Measurements from ENCODE around the gene SNAP25.

SNAP25 gene

DNA sequence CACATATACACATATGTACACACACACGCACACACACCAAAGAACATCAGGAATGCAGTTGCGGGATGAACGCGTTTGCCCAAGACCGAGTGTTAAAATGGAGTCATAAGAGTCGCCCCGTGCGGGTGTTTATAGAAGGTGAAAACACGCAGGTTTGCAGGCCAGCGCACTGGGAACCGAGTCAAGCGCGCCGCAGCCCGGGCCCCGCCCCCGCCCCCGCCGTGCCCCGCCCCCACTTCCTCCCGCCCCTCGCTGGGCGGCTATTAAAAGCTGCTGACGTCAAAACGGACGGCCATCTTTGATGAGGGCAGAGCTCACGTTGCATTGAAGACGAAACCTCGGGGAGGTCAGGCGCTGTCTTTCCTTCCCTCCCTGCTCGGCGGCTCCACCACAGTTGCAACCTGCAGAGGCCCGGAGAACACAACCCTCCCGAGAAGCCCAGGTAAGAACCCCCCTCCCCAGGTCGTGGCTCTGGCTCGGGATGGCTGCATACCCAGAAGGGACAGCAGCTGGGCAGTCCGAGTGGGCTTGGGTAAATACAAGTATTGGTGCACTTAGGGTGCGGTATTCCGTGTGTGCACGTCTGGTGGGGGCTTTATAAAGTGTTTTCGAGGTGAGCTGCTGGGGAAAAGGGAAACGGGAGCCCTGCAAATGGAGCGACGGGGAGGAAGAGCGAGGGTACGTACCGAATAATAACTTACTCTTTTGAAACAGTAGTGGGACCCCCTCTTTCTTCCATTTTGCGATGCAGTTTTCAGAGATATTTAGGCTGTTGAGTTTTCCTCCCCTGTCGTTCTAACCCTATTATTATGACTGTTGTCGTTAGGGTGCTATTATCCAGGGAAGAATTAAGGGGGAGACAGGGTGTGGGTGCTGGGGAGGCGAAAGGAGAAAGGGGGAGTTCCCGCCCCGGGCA lies at the start of gene SNAP25:
TSS of gene SNAP25 (plus strand) at position 295 of the 916 bp plus-strand sequence. CDS start 56,662 bp downstream, outside the sequence.
- DNase-seq (ENCODE audit: low read depth): peak; percentile 8

- DNase-seq (ENCODE audit: low read depth): no peak
These were observed 48.9 kb upstream of the SNAP25 start for GRCh38 chr20:10169752-10170151.

DNA sequence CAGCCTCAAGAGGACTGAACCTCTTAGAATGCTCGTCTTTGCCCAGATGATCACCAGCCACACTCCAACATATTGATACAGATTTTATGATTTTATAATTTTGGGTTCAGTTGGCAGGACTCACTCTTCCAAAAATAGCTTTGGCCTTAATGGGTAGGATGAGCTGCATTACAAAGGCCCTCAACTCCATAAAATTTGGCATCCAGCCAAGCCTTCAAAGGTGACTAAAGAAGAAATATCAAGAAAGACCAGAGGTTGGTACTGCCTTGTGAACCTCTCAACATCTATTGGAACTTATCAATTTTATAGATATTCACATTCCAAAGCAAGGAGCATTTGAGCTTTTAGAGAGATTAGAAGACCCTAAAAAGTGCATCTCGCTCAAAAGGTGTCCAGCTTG lies 48.4 kb upstream of the SNAP25 start:
- DNase-seq (ENCODE audit: low read depth): no peak

- no peak for DNase-seq (ENCODE audit: low read depth)
These were observed 46.5 kb upstream of the SNAP25 start for GRCh38 chr20:10171864-10172751.

DNA sequence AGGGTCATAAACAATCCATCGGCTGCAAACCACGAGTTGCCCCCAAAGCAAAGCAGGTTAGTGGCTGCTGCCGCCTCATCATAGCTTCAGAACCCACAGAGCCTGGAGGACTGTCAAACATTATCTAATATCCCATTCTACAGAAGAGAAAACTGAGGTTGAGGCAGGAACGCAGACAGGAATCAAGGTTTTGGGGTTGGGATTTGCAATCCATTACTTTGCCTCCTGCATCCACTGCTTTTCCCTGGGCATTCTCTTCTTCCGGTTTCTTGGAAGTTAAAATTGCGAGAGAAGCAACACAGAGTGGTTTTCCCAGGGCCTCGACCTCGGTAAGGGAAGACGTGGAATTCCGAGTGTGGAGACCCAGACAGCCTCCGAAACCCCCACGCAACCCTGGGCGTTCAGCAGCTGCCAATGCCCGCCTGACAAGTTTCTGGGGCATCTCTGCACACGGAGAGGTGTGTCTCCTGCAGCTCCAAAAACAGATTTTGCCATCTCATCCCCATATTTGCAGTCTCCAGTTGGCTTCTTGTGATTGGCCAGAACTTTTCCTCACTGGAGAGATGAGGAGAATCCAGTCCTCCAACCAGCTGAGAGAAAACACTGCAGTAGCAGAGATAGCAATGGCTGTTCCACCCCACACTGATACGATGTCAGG lies 45.5 kb upstream of the SNAP25 start:
- DNase-seq (ENCODE audit: low read depth): no peak

DNA sequence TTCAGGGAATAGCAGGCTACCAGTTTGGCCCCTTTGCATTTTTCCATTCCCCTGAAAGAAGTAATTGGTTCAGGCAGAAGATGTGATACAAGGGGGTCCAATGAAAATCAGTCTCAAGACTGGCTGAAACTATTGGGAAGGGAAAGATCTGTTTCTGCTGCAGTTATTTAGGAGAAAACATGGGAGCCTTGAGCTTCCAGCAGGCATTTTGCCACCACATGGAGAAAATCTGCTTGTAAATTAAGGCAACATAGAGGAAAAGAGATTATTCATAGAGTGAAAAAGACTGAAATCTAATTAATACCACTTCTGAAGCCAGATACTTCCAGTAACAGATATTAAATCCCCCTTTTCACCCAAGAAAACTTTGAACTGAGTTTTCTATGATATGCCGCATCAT lies 44.2 kb upstream of the SNAP25 start:
- DNase-seq (ENCODE audit: low read depth): no peak

GRCh38 chr20:10177326-10177725 lies 41.3 kb upstream of the SNAP25 start:
- no peak for DNase-seq (ENCODE audit: low read depth)

DNA sequence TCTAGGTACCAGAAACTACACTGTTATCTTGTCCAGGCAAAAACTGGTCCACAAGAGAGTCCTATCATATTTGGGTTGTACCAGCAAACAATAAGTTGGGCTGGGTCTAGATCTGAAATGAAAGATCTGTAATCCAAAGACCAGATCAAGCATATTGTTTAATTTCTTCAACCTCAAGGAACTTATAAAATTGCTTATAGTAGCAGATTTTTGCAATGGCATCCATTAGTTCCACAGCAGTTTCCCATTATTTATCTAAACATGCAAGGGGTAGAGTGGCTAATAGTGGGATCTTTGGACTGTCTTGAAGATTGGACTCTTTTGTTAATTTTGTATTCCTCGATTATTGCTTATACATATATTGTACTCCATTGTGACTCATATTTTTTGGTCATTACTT lies 40.5 kb upstream of the SNAP25 start:
- no peak for DNase-seq (ENCODE audit: low read depth)

GRCh38 chr20:10178727-10179313 lies 39.8 kb upstream of the SNAP25 start:
- DNase-seq (ENCODE audit: low read depth): no peak

GRCh38 chr20:10179574-10180298 lies 38.9 kb upstream of the SNAP25 start:
- no peak for DNase-seq (ENCODE audit: low read depth)

GRCh38 chr20:10180651-10181235 lies 37.9 kb upstream of the SNAP25 start:
- no peak for DNase-seq (ENCODE audit: low read depth)

DNA sequence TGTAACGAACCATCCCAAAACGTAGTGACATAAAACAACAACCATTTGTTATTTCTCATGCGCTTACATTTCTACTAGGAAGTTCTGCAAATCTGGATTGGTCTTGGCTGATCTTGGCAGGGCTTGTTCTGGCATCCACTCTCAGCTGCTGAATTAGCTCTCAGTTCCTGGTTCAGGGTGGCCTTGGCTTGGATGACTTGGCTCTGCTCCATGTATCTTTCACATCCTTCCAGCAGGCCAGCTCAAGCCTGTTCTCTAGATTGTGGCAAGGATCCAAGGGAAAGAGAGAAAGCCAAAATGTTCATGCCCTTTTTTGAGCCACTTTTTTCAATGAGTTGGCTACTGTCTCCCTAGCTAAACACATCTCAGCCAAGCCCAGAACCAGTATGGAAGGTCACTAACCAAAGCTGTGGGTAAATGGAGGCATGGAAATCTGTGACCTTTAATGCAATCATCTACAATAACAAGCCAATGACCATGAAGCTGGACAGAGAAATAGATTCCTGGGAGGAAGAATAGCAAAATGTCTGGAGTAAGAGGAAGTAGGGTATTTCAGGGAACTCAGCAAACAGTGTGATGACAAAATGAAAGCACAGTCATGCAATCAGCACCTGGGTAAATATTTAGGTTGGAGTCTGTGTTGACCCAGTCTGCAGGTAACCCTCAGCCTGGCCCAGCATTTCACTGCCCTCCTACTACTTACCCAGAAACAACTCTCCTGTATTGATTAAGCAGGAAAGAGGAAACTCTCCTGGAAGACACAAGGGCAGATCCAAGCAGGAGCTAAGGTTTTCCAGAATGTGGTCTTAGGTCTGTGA lies 32.7 kb upstream of the SNAP25 start:
- no peak for DNase-seq (ENCODE audit: low read depth)

- DNase-seq (ENCODE audit: low read depth): no peak
These were observed 28.2 kb upstream of the SNAP25 start for GRCh38 chr20:10190456-10190855.

- DNase-seq (ENCODE audit: low read depth): no peak
These were observed 26.5 kb upstream of the SNAP25 start for GRCh38 chr20:10192171-10192570.

GRCh38 chr20:10194166-10194565 lies 24.5 kb upstream of the SNAP25 start:
- no peak for DNase-seq (ENCODE audit: low read depth)

DNA sequence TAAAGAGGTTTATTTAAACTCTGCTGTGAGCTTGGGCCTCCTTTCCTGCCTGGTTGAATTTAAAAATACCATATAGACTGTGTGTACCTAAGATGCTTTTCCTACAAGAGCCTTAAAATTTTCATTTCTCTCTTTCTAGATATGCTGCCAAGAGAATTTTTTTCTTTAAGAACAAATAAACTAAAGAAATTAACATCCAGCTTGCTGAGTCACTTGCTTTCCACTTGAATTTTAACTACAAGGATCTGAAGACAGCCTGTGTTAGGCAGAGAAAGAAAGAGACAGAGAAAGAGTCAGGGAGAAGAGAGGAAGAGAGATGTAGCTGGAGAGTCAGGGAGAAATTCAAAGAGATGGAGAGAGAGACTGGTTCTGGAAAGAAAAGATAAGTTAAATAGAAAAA lies 18.3 kb upstream of the SNAP25 start:
- DNase-seq (ENCODE audit: low read depth): no peak

- no peak for DNase-seq (ENCODE audit: low read depth)
These were observed 17.2 kb upstream of the SNAP25 start for GRCh38 chr20:10201321-10201870.

DNA sequence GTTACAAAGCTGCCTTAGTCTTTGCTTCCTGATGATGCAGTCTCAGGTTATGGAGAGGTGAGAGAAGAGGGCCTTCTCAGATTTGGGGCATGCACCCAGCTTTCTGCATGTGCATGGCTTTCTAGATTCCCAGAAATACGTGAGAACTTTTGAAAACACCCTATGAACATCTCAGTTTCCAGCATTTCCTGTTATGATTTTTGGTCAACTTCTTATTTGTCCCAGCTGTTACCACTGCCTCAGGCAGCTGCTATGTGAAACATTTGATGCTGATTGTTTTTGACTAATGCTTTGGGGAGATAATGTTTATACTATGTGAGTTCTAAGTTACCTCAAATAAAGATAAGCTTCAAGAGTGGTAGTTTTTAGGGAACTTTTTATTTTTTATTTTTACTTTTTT lies 9.5 kb upstream of the SNAP25 start:
- DNase-seq (ENCODE audit: low read depth): no peak

DNA sequence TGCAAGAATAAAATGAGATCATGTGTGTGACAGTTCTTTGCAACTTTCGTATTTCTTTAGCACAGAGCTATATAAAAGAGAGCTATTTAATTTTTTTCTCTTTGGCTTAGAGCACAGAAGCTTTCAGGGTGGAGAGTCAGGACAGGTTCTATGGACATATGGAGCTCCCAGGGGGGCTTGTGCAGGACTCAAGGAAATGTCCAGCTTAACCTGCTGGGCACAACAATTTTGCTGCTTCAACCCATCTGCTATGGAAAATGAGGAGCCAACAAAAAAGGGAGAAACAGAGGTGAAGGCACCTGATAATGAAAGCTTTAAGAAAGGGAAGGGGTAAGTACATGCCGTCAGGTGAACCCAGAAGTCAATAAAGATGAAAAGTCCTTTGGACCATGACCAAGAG lies 5.1 kb upstream of the SNAP25 start:
- no peak for DNase-seq (ENCODE audit: low read depth)
